Measurements from ENCODE around the gene OBSL1. TPM values are rescaled to one million over a fixed set of nuclear protein-coding genes. Genes with fewer than 3 reads are reported as not detected.

OBSL1 gene
- total RNA-seq, 1 experiment from 2014 or later, result 69.0 TPM

DNA sequence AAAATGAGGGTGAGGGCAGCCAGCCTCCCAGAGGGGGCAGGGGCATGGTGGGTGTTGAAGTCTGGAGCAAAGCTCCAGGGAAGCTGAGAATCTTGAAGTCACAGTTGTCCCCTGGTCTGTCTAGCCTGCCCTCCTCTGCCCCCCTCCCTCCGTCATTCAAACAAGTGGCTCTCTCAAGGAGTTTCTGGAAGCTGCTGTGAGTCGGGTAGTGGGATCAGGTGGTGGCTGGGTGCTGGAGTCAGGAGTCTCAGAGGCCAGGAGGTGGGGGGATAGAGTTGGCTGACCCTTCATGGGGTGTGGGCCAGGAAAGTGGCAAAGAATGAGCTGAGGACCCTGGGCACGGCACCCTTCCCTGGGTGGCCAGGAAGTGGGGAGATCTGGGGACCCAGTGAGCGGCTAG lies 57.6 kb downstream of the OBSL1 start:
- DNase-seq (ENCODE audit: low read depth), result no peak

DNA sequence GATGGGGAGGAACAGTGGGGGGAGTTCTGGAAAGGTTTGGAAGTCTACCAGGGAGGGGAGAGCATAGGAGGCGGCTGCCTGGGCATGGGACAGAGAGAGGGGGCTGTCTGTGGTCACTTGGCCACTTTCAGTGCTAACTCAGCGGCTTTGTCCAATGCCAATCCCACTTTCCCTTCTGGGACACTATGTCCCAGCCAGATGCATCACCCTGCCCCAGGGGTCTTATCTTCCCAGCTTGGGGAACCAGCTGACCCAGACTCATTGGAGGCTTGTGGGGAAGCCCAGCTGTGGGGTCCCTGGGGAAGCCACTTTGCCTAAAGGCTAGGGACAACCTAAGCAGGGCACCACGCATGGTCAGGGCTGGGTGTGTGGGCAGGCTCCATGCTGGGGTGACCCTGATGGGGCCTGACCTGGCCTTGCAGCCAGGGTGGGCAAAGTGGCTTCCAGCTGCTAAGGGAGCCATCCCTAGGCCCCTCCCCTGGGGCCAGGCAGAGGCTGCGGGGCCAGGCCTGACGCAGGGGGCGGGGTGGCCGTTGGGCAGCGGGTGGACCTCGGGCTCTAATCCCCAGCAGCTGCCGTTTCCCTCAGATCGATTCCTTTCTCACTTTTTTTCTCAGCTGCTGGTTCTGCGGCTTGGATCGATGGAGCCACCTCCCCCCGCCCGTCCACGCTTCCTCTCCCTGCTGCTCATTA lies 58.7 kb downstream of the OBSL1 start:
- DNase-seq (ENCODE audit: low read depth), result no peak

DNA sequence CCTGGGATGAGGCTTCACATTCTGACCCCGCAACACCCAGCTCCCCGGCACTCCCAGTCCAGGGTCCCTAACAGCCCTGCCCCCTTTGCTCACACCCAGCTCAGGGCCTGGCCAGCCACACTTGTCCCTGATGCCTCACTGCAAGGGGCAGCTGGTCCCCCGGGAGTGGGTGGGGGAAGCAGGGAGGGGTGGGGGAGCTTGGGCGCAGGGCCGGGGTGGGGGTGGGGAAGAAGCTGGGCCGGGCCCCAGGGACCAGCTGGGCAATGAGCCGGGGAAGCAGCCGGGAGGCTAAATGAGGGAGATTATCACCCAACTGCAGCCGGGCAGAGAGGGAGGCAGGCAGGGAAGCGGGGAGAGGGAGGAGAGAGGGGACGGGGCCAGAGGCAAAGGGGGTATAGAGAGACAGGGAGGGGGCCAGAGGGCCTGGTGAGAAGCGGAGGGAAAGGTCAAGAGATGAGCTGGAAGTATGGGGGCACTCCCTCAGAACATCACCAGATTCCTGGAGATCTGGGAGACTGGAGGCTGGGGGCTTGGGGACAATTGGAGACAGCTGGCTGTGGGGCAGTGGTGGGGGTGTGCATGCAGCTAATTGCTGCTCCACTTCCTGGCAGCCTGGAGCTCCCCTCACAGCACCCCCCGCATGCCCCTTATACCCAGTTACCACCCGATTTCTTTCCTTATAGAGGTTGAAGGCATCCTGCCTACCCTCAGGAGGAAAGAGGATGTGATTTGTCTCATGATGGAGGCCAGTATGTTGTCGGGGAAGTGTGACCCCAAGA lies 59.6 kb downstream of the OBSL1 start:
- no peak for DNase-seq (ENCODE audit: low read depth)

DNA sequence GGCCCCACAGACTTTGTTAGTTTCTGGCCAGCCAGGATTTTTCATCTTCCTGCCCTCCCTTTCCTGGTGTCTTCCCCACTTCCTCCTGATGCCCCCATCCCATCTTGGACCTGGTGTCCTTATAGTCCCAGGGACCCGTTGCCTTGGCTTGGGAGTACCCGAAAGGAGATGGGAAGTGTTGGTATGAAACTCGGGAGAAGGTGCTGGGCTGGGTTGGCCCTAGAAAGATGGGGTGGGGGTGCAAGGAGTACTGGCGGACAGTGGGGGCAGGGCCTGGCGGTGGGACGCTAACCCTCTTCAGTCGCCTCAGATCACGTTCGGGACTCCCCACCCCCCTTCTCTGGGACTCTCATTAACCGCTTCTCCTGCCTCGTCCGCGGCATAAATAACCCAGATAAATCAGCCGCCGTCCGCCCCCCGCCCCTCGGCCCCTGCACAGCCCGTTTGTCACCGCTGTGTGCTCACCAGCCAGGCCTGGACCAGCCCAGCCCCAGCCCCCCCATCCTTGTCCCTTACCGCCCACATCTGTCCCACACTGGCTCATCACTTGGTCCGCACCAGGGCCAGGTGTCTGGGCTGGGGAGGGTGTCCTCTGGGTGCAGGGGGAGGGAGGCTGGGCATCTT lies 60.7 kb downstream of the OBSL1 start:
- DNase-seq (ENCODE audit: low read depth), result no peak

DNA sequence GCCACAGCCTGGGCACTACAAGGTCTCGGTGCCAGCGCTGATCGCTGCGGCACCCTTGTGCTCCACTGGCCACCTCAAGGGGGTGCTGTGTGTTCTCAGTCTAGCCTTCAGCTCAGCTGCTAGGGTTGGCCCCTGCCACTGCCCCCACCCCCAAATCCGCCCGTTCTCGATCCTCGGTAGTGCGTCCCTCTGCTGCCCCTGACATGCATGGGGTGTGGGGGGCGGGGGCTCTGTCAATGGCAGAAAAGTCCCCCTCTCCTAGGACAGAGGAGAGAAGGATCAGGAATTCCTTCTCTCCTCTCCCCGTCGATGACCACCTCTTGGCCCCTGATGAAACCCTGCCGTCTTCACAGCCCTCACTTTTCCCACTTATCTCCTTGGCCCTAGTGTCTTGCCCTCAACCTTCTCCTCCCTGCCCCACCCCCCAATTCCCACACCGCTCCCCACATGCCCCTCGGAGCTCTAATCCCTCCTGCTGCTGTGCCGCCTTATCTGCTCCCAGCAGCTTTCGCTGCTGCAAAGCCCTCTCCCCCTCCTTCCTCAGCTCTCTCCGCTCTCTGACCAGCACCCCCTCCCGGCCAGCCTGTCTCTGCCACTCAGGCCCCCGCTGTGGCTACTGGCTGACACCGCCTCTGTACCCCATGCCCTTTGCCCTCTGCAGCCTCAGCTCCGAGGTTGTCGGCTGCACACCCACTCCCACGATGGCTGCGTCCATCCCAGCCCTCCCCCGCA lies 61.4 kb downstream of the OBSL1 start:
- no peak for DNase-seq (ENCODE audit: low read depth)

GRCh38 chr2:219508971-219509779 lies 62.2 kb downstream of the OBSL1 start:
- no peak for DNase-seq (ENCODE audit: low read depth)

DNA sequence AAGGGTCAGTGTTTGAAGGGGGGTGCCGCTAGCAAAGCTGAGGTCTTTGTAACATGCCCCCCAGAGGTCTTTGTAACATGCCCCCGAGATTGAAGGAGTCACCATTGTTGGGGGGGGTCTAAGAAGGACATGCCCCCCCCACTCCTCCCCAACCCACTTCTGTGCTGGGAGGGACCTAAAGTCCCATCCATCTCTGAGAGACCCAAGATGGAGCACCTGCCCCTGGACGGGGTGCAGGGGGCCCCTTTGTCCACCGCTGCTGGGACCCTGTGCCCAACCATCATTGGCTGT lies 63.0 kb downstream of the OBSL1 start:
- no peak for DNase-seq (ENCODE audit: low read depth)

DNA sequence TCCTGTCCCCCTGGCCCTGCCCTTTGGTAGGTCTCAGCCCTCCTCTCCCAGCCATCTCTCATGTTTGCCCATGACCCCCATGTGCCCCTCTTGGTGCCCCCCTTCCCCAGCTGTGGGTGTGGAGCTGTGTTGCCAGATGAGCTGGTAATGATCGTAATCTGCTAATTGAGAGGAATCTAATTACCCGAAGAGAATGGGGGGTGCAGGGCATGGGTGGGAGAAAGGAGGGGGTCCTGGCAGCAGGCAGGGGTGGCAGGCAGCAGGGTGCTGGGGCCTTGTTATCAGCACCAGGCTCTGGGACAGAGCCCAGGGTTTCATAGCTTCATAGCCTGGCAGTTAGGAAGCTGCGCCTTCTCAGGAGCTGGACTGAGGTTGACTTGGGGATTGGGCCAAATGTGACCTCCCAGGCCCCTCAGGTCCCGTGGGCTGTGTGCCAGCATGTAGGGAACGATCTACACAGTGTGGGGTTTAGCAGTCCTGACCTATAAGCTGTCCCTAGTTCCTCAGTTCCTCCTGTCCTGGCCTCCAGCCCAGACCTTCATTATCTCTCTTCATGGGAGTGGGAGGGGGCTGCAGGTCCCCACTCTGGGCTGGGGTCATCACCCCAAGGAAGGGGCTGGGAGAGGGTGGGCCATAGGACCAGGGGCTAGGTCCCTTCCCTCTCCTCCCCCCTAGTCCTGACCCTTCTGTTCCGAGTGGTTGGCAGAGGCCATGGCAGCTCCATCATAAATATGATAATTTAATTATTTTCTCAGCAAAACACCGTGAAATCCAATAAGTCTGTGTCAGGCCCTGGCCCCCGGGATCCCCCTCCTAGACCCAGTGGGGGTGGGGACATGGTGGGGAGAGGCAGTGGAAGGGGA lies 63.5 kb downstream of the OBSL1 start:
- no peak for DNase-seq (ENCODE audit: low read depth)

DNA sequence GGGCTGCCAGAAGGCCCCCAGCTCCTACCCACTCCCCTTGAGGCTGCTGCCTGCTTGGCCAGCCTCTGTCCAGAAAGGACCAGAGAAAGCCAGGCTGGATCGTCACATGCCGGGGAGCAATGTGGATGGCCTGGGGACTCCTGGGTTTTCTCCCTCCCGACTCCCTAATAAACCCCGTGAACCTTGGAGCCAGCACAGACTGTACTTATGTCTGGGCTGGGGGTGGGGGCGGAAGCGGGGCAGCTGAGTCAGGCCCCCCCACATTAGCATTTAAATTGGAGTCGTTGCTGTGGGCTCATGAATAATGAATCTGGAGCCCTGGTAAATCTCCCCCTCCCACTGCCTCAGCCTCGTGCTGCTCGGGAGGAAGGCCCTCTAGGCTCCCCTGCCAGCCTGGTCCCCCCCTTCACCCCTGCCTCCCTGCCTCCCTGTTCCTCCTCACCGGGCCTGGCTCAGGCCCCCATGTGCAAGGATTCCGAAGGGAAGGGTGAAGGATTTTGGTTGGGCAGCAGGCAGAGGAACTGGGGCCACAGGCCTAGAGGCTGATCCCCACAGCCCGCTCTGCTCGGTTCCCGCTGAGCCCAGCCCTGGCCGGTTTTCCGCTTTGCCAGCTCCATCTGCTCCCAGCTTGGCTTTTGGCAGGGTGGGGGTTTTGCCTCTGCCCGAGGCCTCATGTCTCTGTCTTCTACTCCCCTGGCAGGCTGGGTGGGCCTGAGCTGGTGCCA lies 64.4 kb downstream of the OBSL1 start:
- no peak for DNase-seq (ENCODE audit: low read depth)

DNA sequence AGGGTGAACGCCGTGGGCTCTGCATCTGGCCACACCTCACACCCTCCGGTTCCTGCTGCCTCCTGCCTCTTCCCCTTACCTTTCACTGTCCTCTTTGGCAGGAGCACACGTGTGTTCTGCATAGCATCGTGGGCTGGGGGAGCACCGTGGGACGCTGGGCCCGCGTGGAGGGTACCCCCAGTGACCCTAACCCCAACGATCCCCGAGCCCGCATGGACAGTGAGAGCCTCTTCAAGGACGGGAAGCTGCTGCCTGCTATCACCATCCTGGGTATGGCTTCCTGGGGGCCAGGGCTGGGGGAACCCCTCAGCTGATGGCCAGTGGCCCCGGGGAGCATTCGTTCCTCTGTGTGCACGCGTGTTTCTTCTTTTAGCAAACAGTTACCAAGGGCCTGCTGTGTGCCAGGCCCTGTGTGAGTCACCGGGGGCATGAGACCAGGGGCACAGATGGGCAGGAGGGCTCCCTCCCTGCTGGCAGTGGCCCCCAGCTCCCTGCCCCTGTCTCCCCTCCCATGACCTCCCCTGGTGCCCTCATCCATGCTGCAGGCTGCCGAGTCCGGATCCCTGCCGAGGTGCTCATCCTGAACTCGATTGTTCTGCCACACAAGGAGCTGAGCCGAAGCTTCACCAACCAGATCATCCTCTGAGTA lies 65.1 kb downstream of the OBSL1 start:
- DNase-seq (ENCODE audit: low read depth), result no peak

- DNase-seq (ENCODE audit: low read depth), result no peak
These were observed 65.8 kb downstream of the OBSL1 start for GRCh38 chr2:219505585-219505984.

DNA sequence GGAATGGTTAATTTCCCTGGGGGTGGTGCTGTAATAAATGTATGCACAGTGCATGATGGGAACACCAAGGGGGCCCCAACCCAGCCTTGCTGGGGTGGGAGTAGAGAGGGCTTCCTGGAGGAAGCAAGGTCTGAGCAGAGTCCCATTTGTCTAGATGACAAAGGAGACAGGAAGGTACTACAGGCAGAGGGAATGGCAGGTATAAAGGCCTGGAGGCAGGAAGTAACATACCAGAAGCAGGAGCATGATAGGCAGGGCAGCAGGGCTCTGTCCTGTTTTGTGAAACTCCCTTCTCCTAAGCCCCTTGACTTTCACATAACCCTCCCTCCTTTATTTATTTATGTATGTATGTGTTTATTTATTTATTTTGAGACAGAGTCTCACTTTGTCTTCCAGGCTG lies 68.7 kb downstream of the OBSL1 start:
- no peak for DNase-seq (ENCODE audit: low read depth)

GRCh38 chr2:219501849-219502248 lies 69.5 kb downstream of the OBSL1 start:
- DNase-seq (ENCODE audit: low read depth), result no peak

Other genes with a start within 250 kb of the OBSL1 start
- not detected in 2 replicates for gene RESP18, start 238.8 kb downstream of the OBSL1 start, total RNA-seq (2014; rRNA removed)
- 55.0 and 63.7 TPM in 2 replicates for gene DNPEP, start 183.6 kb downstream of the OBSL1 start, total RNA-seq (2014; rRNA removed)
- gene DES, start 153.2 kb downstream of the OBSL1 start, total RNA-seq (2014; rRNA removed), result 863 and 1,551 TPM in 2 replicates
- gene SPEG, start 136.7 kb downstream of the OBSL1 start, total RNA-seq (2014; rRNA removed), result 36.2 and 41.5 TPM in 2 replicates
- gene GMPPA, start 72.6 kb downstream of the OBSL1 start, total RNA-seq (2014; rRNA removed), result 64.4 and 65.7 TPM in 2 replicates
- gene ASIC4, start 57.1 kb downstream of the OBSL1 start, total RNA-seq (2014; rRNA removed), result not detected in 2 replicates
- gene CHPF, start 27.7 kb downstream of the OBSL1 start, total RNA-seq (2014; rRNA removed), result 246 and 264 TPM in 2 replicates
- gene TMEM198, start 27.5 kb downstream of the OBSL1 start, total RNA-seq (2014; rRNA removed), result 4.2 and 4.4 TPM in 2 replicates
- not detected in 2 replicates for gene INHA, start 771 bp upstream of the OBSL1 start, total RNA-seq (2014; rRNA removed)
- gene STK11IP, start 26.3 kb upstream of the OBSL1 start, total RNA-seq (2014; rRNA removed), result 11.6 and 13.2 TPM in 2 replicates
- 2.8 and 2.9 TPM in 2 replicates for gene SLC4A3, start 56.1 kb upstream of the OBSL1 start, total RNA-seq (2014; rRNA removed)